Measurements from ENCODE around the gene PRSS38.

Gene PRSS38

DNA sequence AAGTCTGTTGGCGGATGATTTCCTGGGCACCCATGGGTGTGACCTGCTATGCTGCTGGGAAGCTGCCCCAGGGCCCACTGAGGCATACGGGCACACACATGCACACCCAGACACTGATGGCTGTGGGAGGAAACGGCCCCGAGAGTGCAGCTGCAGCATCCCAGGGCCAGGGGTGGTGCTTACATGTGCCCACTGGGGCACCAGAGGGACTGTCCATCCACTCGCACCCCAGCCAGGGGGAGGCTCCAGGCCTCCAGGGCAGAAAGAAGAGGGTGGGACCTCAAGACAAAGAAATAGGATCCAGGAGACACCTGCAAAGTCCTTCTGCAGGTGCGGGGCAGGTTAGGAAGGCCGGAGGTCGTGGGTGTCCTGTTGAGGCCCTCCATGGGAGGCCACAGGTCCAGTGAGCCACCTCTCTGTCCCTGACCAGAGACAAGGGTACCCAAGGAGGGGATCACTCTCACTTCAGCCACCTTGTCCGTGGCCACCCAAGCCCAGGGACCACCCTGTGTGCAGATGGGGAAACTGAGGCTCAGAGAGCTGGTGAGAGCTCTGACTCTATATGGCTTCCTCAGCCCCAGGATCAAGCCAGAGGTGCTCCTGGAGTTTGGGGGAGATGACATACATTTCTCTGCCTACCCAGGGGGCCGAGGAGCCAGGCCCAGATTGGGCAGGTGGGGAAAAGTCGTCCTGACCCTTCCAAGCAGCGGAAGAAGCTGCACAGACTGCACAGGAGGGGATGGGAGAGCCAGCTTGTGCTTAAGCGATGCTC, 75.2 kb downstream of the PRSS38 start:
- DNase-seq (ENCODE audit: low read depth), result no peak
- TF ChIP-seq, protein P1, sequence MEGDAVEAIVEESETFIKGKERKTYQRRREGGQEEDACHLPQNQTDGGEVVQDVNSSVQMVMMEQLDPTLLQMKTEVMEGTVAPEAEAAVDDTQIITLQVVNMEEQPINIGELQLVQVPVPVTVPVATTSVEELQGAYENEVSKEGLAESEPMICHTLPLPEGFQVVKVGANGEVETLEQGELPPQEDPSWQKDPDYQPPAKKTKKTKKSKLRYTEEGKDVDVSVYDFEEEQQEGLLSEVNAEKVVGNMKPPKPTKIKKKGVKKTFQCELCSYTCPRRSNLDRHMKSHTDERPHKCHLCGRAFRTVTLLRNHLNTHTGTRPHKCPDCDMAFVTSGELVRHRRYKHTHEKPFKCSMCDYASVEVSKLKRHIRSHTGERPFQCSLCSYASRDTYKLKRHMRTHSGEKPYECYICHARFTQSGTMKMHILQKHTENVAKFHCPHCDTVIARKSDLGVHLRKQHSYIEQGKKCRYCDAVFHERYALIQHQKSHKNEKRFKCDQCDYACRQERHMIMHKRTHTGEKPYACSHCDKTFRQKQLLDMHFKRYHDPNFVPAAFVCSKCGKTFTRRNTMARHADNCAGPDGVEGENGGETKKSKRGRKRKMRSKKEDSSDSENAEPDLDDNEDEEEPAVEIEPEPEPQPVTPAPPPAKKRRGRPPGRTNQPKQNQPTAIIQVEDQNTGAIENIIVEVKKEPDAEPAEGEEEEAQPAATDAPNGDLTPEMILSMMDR (IDR thresholded peaks at IDR 0.05; ENCODE audit: low read depth, low read length, missing control alignments), result no peak
- no peak overlapping the region for H3K4me3 ChIP-seq (ENCODE audit: low read depth, low read length)

DNA sequence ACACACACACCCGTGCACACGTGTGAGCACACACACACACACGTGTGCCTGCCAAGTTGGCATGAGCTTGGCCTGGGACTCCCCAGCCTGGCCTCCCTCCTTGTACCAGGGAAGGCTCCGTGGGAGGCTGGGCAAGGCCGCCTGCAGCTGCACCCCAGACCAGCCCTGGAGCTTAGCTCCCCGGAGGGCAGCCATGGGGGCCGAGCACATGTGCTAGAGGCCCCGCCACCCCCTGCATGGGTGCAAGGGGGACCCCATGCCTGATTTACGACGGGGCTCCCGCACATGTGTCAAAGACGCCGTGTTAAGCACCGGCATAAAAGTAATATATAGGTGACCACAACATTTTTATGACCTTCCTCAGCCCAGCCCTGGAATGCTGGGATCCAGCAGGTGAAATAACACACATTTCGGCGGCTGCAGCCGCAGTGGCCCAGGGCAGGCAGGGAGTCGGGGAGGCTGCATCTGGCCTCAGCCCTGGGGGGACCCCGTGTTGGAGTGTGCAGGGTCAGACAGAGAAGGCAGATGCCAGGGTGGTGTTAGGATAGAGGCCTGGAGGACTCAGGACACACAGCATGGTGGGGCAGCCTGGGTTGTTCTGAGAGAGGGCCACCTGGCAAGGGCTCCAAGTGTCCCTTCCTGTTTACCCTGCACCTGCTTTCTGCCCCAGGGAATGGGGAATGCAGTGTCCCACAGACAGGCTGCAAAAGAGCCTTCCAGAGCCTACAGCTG, 75.9 kb downstream of the PRSS38 start:
- H3K4me3 ChIP-seq (ENCODE audit: low read depth, low read length), result no peak overlapping the region
- TF ChIP-seq, protein P1 (IDR thresholded peaks at IDR 0.05; ENCODE audit: low read depth, low read length, missing control alignments), result no peak
- no peak for DNase-seq (ENCODE audit: low read depth)

DNA sequence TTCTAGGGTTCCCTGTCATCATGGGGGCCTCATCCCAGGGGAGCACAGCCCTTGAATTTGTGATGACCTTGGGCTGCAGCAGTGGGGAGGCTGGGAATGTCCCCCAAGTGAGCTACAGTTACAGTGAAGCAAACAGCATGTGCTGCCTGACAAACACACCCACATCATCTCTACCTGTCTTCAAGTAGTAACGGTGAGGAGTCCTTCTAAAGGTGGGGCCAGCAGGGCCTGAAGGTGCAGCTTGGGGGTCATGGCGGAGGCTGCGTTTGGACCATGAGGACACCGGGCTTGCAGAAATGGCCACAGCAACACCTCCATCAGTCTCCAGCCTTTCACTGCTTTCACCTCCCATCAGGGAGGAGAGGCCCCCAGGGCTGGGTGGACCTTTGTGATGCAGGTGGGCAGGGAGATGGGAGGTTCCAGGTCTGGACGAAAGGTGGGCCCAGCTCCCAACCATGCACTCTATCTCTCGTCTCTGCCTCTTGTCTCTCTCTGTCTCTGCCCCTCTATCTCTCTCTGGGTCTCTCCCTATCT, 76.5 kb downstream of the PRSS38 start:
- H3K4me3 ChIP-seq (ENCODE audit: low read depth, low read length), result no peak overlapping the region
- TF ChIP-seq, protein P1 (IDR thresholded peaks at IDR 0.05; ENCODE audit: low read depth, low read length, missing control alignments), result no peak

DNA sequence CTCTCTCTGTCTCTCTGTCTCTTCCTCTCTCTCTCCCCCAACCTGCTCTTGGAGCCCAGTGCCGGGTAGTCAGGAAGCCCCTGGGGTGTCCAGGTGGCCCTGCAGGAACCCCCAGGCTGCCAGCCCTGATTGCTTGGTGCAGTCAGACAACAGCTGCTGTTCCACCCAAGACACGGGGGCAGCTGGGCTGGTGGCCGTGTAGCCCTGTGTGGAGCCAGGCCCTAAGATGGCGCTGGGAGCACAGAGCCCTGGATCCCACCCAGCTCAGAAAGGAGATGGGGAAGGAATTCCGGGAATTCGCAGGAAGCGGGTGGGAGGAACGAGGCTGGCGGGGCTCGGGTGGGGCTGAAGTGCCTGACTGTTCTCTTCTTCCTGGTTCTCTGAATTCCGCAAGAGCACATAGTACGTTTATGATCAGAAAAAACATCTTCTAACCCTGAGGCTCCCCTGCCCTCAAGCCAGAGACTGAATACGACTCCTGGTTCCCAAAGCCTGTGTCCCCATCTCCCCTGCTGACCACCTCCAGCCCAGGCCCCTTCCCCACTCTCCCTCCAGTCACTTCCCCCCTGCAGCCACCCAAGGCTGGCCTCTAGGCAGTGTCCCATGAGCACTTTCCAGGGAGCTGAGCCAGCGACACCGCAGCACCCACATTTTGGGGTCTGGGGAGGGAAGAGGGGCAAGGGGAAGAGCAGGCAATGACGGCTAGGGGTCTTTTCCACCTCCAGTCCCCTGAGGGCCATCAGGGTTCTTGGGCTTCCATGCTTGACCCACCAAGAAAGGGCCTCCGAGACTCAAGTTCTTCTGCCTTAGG, 77.2 kb downstream of the PRSS38 start:
- no peak for DNase-seq (ENCODE audit: low read depth)
- TF ChIP-seq, protein P1 (IDR thresholded peaks at IDR 0.05; ENCODE audit: low read depth, low read length, missing control alignments), result no peak
- no peak overlapping the region for H3K4me3 ChIP-seq (ENCODE audit: low read depth, low read length)

More for the DNA sequence above, 76.5 kb downstream of the PRSS38 start:
- no peak for DNase-seq (ENCODE audit: low read depth)

DNA sequence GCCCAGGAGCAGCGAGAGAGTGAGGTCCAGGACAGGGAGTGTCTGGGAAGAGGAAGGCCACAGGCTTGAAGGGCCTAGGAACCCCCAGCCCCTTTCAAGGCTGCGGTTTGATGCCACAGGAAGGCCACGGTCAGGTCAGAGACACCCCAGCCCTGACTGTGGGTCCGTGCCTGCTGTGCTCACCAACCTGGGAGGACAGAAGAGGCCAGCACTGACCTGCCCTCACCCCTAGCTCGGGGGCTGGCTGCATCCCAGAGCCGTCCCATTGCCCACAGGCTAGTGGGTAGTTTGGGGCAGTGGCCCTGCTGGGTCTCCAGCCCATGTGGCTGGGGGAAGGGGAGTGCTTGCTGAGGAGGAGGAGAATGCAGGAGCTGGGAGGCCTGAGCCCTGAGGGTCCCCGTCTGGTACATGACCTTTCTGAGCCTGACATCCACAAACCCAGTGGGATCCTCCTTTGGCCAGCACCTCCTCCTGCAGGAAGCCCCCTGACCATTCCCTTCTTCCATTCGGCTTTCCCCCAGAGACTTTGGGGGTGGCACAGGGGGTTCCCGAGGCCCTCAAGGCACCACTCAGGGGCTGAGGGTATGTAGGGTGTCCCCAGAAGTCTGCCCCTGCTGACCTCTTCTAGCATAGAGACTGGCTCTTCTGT, 77.9 kb downstream of the PRSS38 start:
- TF ChIP-seq, protein P1 (IDR thresholded peaks at IDR 0.05; ENCODE audit: low read depth, low read length, missing control alignments), result no peak
- no peak for DNase-seq (ENCODE audit: low read depth)
- H3K4me3 ChIP-seq (ENCODE audit: low read depth, low read length), result no peak overlapping the region

Measured in GM12864 (cell line).